HG03521 (cell line): ENCODE data around the gene KHSRP.

Experiments used
- ATAC-seq: cut with Tn5 transposase; IDR thresholded peaks from one replicate; pipeline ENCODE4 v1.9.1; 2021; ENCODE audit warnings: mild to moderate bottlenecking, moderate library complexity; ENCODE audit not compliant: unreplicated experiment

Gene KHSRP

DNA sequence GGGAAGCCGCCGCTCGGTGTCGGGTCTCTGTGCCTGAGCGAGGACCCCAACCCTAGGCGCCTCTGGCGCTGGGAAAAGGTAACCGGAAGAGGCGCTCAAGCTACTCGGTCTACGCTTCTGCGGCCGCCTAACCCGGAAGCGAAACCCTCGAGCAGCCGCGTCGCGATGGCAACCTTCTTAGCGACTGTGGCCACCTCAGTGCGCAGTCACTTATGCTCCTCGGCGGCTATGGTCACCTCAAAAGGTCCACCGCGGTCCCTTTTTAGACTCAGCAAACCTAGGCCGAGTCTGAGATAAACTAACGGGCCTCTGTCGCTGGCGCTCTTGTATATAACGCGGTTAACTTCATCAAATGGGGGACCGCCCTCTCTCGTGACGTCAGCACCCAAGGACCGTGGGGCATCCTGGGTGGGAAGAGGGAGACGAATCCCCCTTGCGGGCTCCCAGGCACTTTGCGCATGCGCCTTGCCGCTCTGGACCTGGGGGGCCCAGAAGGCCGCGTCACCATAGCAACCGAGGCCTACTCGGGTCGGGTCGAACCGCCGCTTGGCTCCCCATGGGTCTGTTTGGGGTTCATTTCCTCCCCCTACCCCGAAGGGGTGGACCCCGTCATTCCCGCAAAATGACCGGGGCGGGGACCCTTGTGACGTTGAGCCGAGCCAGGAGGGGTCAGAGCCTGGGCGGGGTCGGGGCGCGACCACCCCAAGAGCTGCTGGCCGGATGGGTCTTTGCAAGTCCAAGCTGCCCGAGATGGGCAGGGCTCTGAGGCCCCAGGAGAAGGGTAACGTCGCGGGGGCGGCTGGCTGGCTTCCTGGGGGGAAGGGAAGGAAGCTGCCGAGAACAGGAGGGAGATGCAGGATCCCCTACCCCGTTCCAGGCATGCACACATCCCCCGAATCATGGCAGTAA lies 31.3 kb downstream of the KHSRP start, which contains the start of gene GTF2F1:
Gene GTF2F1, minus strand, starts transcription at position 91 of the 909 bp plus-strand sequence. CDS start 169 bp downstream, outside the sequence.
- peak; percentile 79 for ATAC-seq

DNA sequence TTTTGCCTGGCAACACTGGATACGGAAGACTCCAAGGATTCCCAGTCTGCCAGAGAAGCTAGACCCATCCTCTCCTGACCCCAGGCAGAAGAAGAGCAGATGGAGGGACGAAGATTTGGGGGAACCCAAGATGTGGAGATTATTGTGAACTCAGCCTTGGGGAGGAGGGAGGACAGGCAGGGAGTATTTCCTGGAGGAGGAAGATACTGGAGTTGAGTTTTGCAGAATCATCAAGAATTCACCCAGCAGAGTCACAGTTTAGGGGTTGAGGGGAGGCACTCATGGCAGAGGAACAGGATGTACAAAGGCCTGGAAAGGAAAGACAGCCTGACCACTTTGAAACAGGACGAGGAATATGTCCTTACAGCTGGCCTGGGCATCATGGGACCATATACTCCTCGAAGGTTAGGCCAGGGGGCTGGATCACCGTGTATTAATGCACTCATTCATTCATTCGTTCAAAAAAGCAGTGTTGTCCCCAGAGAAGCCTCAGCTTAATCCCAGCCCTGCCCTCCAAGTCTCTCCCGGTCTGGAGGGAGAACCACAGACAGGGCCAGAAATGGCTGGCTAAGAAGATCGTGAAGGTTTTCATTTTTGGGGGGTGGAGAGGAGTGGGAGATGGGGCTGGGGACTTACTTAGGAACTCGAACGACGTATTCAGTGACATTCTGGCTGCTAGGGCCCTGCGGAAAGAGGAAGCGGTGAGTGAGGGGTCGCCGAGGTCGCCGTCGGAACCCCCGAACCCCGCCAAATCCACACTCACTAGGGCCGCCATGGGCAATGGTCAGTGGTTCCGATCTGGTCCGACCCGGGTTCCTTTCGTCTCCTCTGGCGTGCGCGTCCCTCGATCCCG lies 32.2 kb downstream of the KHSRP start:
- ATAC-seq = peak; percentile 5

DNA sequence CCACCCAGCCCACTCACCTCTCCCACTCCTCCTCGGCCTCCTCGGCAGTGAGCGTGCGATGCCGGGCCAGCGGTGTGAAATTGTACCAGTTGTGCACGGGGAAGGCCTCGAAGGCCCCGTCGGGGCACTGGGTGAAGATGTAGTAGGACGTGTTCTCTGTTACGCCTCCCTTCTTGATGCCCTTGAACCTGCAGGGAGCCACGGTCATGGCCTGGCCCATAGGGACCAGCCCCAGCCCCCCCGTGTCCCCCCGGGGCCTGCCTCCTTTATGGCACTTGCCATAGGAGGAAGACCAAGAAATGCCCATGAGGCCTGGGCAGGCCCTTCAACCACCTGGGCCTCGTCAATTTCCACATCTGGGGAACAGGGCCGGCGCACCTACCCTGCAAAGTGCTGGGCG lies 37.2 kb downstream of the KHSRP start:
- ATAC-seq = no peak

DNA sequence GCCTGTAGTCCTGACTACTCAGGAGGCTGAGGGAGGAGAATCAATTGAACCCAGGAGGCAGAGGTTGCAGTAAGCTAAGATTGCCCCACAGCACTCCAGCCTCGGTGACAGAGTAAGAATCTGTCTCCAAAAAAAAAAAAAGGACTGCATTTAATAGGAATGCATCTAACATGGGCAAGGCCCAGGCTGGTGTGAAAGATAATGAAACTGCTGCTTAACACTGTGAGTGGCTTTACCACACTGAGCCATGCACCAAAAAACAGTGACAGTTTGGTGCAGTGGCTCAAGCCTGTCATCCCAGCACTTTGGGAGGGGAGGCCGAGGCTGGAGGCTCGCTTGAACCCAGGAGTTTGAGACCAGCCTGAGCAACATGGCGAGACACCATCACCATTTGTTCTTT lies 40.2 kb downstream of the KHSRP start:
- ATAC-seq = no peak

DNA sequence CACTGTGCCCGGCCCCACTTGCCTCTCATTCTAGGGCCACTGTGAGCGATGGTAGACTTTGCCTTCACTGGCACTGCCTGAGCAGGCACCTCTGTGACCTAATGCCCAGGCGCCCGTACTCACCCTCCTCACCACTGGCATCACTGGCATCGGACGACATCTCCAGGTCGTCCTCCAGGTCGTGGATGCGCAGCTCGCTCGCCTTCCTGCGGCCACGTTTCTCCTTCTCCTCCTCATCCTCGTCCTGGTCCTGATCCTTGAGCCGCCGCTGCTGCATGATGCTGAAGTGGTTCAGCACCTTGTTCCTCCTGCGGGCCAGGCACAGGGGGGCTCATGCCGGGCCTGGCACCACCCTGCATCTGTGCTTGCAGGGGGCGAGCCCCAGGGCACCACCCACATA lies 41.4 kb downstream of the KHSRP start:
- no peak for ATAC-seq

DNA sequence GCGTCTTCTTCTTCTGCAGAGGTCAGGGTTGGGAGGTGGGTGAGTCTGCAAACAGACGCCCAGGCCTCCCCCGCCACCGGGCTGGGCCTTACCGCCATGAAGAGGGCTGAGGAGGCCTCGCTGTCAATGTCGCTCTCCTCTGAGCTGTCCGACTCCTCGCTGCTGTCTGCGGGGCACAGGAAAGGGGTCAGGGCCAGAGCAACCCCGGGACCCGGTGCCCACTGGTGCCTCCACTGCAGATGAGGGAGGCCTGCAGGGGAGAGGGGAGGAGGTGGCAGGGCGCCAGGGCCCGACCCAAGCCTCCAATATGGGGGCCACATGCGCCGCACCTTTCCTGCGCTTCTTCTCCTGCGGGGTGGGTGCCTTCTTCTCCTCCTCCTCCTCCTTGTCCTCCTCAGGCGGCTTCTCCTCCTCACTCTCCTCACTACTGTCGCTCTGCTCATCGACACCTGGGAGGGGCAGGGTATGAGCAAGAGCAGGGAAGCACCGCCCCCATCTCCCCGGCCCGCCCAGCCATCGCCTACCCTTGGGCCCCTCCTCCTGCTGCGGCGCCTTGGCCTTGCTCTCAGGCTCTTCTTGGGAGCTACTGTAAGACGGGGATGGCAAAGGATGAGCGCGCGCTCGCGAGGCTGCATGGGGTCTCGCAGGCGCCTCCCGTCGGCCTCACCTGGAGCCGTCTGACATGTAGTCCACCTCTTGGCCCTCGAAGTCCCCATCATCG lies 43.4 kb downstream of the KHSRP start:
- no peak for ATAC-seq

DNA sequence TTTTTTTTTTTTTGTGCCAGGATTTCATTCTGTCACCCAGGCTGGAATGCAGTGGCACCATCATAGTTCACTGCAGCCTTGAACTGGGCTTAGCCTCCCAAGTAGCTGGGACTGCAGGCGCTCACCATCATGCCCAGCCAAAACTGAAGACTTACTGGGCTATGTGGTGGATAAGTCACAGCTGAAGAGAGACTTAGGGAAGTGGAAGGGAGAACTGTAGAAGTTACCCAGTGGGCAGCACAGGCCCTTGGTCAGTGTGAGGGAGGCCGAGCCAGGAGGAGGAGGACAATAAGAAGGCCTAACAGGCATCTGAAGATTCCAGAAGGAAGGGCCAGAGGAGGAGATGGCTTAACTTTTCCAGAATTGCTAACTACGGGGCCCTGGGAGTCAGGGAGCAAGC lies 44.9 kb downstream of the KHSRP start:
- ATAC-seq = no peak

DNA sequence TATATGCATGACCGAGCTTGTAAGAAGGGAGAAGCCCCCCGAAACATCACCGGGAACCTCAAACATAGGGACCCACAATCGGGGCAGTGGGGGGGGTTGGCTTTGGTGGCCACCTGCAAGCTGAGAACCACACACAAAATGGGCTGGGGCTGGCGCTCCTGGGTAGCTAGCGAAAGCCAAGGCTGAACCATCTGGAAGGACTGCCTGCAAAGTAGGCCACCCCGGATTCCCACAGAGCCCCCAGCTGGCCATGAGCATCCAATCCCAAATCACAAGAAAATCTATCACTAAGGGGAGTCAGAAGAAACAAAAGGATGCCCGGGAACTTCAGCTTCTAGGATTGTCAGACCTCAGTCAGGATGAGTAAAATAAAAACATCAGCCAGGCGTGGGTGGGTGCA lies 46.1 kb downstream of the KHSRP start:
- ATAC-seq = no peak

DNA sequence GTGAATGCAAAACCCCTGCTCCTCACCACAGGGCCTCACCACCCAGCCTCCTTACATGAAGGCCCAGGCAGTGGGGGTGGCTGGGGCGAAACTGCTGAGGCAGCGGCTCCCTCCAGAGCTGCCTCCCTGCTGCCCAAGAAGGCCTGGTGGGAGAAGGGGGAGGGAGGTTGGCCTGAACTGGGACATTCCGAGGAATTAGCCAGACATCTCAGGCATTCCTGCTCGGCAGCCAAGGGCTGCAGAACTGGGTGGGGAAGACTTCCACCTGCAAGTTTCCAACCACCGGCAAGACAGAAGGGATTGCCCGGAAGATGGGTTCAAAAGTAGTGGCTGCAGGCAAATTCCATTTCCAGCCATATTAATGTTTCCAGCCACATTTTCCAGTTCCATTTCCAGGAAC lies 46.6 kb downstream of the KHSRP start:
- no peak for ATAC-seq

DNA sequence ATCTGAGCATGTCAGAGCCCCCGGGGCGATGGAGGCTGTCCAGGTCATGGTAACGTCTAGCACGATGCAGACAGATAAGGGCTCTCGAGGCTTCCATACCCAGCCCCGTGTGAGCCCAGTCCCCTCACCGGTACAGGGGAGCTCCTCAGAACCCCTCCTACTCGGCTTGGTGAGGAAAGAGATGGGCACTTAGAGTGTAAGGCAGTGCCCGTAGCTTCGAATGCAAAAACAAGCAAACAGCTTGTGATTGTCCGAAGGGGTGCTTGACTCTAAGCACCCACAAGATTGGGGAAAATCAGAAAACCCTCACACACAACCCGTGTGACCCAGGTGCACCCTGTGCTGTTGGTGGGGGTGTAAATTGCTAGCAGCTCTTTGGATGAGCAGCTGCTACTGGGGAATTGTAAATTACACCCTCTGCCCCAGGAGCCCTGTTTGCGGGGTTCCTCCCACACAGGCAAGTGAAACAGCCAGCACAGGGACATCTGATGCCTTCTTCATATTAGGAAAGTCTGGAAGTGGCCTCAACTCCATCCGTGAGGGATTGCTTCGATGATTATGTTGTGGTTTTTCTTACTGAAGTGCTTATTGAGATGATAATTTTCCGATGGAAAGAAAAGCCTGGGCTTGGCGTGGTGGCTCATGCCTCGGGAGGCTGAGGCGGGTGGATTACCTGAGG lies 48.0 kb downstream of the KHSRP start:
- no peak for ATAC-seq

DNA sequence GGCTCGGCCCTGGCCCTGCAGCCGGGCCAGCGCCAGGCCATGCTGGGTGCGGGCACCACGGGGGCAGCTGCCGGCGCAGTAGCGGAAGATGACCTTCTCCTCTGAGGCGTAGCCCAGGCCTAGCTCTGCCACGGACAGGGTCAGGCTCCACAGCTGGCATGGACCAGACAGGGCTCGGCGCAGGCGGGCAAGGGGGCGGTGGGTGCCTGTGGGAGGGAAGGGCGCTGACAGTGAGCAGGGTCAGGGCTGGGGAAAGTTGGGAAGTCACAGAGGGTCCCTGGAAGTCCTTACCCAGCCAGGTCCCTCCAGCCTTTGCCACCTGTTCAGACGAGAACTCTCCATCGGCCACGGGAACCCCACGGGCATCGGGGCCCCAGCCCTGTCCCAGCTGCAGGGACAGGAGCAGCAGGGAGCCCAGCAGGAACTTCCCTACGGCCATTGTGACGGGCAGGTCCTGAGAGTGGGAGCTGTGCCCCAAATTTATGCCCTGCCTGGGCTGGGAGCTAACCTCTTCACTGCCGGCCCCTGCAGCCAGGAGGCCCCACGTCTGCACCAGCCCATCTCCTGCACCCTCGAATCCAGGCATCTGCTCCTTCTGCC lies 49.1 kb downstream of the KHSRP start, which contains the start of gene PSPN:
Gene PSPN, minus strand, starts transcription at position 523 of the 600 bp plus-strand sequence. Its CDS starts 84 bp downstream, at position 439.
- no peak for ATAC-seq

DNA sequence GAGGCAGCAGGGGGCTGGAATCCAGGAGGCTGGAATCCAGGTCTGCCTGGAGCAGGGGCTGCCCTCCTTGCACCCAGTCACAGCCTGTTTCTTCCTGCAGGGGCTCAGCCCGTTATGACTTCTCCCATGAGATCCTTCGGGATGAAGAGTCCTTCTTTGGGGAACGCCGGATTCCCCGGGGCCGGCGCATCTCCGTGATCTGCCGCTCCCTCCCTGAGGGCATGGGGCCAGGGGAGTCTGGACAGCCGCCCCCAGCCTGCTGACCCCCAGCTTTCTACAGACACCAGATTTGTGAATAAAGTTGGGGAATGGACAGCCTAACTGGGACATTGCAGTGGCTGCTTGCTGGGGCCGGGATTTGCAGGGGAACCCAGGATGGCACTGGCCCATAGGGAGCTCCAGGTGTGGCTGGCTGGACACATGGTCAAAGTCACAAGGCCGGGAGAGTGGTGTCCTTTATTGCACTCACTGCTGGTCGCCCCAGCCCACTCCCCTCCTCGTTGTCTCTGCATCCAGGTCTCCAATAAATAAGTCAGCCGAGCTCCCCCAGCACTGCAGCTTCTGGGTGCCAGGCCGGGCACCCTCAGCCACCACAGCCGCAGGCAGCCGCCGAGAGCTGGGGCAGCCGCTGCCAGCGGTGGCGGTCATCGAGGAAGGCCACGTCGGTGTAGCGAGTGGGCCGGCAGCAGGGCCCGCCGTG lies 49.8 kb downstream of the KHSRP start:
- ATAC-seq = no peak

DNA sequence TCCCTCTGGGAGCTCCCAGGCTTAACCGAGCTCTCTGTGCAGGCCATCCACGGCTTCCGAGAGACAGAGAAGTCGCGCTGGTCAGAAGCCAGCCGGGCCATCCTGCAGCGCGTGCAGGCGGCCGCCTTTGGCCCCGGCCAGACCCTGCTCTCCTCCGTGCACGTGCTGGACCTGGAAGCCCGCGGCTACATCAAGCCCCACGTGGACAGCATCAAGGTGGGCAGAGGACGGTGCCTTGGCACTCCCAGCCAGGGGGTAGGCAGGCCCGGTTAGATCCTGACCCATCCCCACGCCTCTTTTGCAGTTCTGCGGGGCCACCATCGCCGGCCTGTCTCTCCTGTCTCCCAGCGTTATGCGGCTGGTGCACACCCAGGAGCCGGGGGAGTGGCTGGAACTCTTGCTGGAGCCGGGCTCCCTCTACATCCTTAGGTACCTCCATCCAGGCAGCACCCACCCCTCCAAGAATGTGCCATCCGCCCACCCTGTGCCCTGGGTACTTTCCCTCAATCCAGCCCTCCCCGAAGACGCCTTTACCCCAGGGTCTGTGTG lies 50.4 kb downstream of the KHSRP start:
- ATAC-seq = no peak

DNA sequence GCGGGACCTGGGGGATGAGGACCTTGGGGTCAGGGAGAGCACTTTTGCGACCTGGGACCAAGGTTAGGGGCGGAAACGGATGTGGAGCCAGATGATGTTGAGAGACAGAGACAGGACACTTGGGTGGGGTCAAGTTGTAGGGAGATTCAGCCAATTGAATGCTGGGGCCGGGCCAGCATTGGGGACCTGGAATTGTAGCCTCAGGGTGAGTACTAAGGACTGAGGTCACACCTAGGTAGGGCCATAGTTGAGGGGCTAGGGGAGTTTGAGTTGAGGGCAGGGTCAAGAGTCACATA lies 50.9 kb downstream of the KHSRP start:
- ATAC-seq = no peak

DNA sequence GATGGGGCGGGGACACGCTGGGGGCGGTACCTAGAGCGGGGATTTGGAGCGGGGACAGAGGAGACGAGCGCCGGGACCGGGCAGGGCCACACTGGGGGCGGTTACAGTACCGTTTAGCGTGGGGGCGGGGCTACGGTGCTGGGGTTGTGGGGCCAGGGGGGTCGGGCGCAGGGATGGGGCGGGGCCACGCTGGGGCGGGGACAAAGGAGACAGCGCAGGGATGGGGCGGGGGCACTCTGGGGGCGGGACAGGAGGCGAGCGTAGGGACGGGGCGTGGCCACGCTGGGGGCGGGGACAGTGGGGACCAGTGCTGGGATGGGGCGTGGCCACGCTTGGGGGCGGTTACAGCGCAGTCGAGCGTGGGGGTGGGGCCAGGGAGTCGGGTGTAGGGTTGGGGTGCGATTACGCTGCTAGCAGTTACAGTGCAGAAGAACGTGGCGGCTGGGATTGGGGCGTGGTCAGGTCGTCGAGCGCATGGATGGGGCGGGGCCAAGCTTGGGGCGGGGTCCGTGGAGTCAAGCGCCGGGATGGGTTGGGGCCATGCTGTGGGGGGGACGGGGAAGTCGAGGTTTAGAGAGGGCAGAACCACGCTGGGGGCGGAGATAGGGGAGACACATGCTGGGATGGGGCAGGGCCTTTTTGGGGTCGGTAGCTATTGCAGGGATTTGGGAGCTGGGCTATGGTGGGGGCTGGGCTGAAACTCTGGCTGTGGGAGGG lies 51.4 kb downstream of the KHSRP start:
- ATAC-seq = peak; percentile 61

DNA sequence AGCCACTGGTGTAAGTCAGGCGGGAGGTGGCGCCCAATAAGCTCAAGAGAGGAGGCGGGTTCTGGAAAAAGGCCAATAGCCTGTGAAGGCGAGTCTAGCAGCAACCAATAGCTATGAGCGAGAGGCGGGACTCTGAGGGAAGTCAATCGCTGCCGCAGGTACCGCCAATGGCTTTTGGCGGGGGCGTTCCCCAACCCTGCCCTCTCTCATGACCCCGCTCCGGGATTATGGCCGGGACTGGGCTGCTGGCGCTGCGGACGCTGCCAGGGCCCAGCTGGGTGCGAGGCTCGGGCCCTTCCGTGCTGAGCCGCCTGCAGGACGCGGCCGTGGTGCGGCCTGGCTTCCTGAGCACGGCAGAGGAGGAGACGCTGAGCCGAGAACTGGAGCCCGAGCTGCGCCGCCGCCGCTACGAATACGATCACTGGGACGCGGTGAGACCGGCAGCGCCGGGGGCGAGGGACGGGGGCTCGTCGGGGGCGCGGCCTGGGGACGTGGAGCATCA lies 52.0 kb downstream of the KHSRP start, which contains the start of gene ALKBH7:
Gene ALKBH7, plus strand, starts transcription at position 201 of the 502 bp plus-strand sequence. Its CDS starts 27 bp downstream, at position 228.
- peak; percentile 62 for ATAC-seq

DNA sequence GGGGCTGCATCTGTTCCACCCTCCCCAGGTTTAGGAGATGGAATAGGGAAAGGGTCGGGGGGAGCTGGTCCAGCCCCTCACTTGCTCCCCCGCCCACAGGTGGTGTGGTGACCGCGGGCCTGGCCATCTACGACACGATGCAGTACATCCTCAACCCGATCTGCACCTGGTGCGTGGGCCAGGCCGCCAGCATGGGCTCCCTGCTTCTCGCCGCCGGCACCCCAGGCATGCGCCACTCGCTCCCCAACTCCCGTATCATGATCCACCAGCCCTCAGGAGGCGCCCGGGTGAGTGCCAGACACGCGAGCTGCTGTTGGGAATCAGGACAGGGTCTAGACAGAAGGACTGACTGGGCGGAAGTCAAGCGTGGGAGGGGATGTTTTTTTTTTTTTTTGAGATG lies 60.3 kb downstream of the KHSRP start:
- ATAC-seq = no peak
